ENCODE results near the gene NCBP2L. TPM values are rescaled to one million over a fixed set of nuclear protein-coding genes. Genes with fewer than 3 reads are reported as not detected.
"Not testable (repeated sequence)": the region's sequence is repeated elsewhere in the genome, so short reads cannot be mapped to it uniquely, and the experiment has no call there.

The NCBP2L gene
- total RNA-seq, 2 donors from 2014 or later, result not detected

- DNase-seq (ENCODE audit: low spot score in 2 of 2) (no peak), ATAC-seq (no peak)
Observed at GRCh38 chrX:107773906-107774435, 3.6 kb upstream of the NCBP2L start.

GRCh38 chrX:107775000-107775733 is 2.4 kb upstream of the NCBP2L start:
- DNase-seq (ENCODE audit: low spot score in 2 of 2), result no peak
- no peak overlapping the region for H3K27ac Mint-ChIP-seq
- no peaks in the 10 kb centered on the region for H3K9me3 Mint-ChIP-seq
- no peaks in the 10 kb centered on the region for H3K36me3 Mint-ChIP-seq
- no peak for ATAC-seq

More at GRCh38 chrX:107773906-107774435, 3.6 kb upstream of the NCBP2L start:
- Mint-ChIP-seq H3K36me3 (no peaks in the 10 kb centered on the region), H3K27ac (no peak overlapping the region), H3K9me3 (no peaks in the 10 kb centered on the region)

GRCh38 chrX:107775734-107776511 is 1.6 kb upstream of the NCBP2L start, which contains the start of gene TSC22D3:
Gene TSC22D3, minus strand, starts transcription at chrX:107775787. Its CDS starts 368 bp downstream, at chrX:107775419.
- Mint-ChIP-seq H3K27ac (peak within 1 kb of the TSS; percentile 87 to 88), H3K9me3 (no peaks in the 10 kb centered on the region)

GRCh38 chrX:107776649-107777535 is 641 bp upstream of the NCBP2L start:
- DNase-seq (ENCODE audit: low spot score in 2 of 2) (peak; percentile 59 to 60), ATAC-seq (peak; percentile 71 to 84)
- Mint-ChIP-seq H3K9me3 (no peaks in the 10 kb centered on the region), H3K36me3 (no peaks in the 10 kb centered on the region), H3K27ac (peak overlapping the region; percentile 87 to 88)

More at GRCh38 chrX:107775734-107776511, 1.6 kb upstream of the NCBP2L start, which contains the start of gene TSC22D3:
- H3K36me3 Mint-ChIP-seq, result no peaks in the 10 kb centered on the region
- DNase-seq (ENCODE audit: low spot score in 2 of 2), result peak; percentile 46 to 63
- peak; percentile 85 to 95 for ATAC-seq

GRCh38 chrX:107780525-107780924 is 3.0 kb downstream of the NCBP2L start:
- no peaks in the 10 kb centered on the region for H3K36me3 Mint-ChIP-seq
- no peak for ATAC-seq
- no peaks in the 10 kb centered on the region for H3K9me3 Mint-ChIP-seq

GRCh38 chrX:107787827-107788226 is 10.3 kb downstream of the NCBP2L start:
- Mint-ChIP-seq H3K27ac (no peak overlapping the region), H3K36me3 (no peaks in the 10 kb centered on the region), H3K9me3 (no peaks in the 10 kb centered on the region)
- DNase-seq (ENCODE audit: low spot score in 2 of 2), result no peak
- no peak for ATAC-seq

More at GRCh38 chrX:107780525-107780924, 3.0 kb downstream of the NCBP2L start:
- no peak overlapping the region for H3K27ac Mint-ChIP-seq
- no peak for DNase-seq (ENCODE audit: low spot score in 2 of 2)

- Mint-ChIP-seq H3K9me3 (peaks cover 0 to 4% of the 10 kb centered on the region in 2 donors), H3K27ac (no peak overlapping the region), H3K36me3 (no peaks in the 10 kb centered on the region)
- ATAC-seq, result no peak
- no peak for DNase-seq (ENCODE audit: low spot score in 2 of 2)
Observed at GRCh38 chrX:107804427-107804826, 26.9 kb downstream of the NCBP2L start.

GRCh38 chrX:107805179-107805578 is 27.6 kb downstream of the NCBP2L start:
- H3K27ac Mint-ChIP-seq, result no peak overlapping the region
- H3K36me3 Mint-ChIP-seq, result no peaks in the 10 kb centered on the region
- ATAC-seq (no peak), DNase-seq (ENCODE audit: low spot score in 2 of 2) (no peak)
- H3K9me3 Mint-ChIP-seq, result peaks cover 0 to 4% of the 10 kb centered on the region in 2 donors

GRCh38 chrX:107810053-107810452 is 32.5 kb downstream of the NCBP2L start:
- not testable (repeated sequence) for H3K9me3 Mint-ChIP-seq; ATAC-seq; DNase-seq (ENCODE audit: low spot score in 2 of 2); H3K36me3 Mint-ChIP-seq; H3K27ac Mint-ChIP-seq

- DNase-seq (ENCODE audit: low spot score in 2 of 2) (no peak), ATAC-seq (no peak)
- peaks cover 0 to 5% of the 10 kb centered on the region in 2 donors for H3K36me3 Mint-ChIP-seq
- H3K27ac Mint-ChIP-seq, result no peak overlapping the region
- H3K9me3 Mint-ChIP-seq, result no peaks in the 10 kb centered on the region
Observed at GRCh38 chrX:107818900-107819521, 41.5 kb downstream of the NCBP2L start.

- peaks cover 0 to 5% of the 10 kb centered on the region in 2 donors for H3K36me3 Mint-ChIP-seq
- DNase-seq (ENCODE audit: low spot score in 2 of 2), result no peak
- H3K9me3 Mint-ChIP-seq, result no peaks in the 10 kb centered on the region
- H3K27ac Mint-ChIP-seq, result no peak overlapping the region
- ATAC-seq, result no peak
Observed at GRCh38 chrX:107823042-107823441, 45.5 kb downstream of the NCBP2L start.

GRCh38 chrX:107823456-107823855 is 45.9 kb downstream of the NCBP2L start:
- no peaks in the 10 kb centered on the region for H3K9me3 Mint-ChIP-seq

GRCh38 chrX:107825698-107826237 is 48.2 kb downstream of the NCBP2L start, which contains the start of gene MID2:
Gene MID2, plus strand, starts transcription at chrX:107825866. Its CDS starts 561 bp downstream, at chrX:107826427.
- H3K9me3 Mint-ChIP-seq, result no peaks in the 10 kb centered on the region
- no peaks in the 10 kb centered on the region for H3K36me3 Mint-ChIP-seq
- DNase-seq (ENCODE audit: low spot score in 2 of 2) (peak; percentile 33 to 60), ATAC-seq (peak; percentile 63 to 80)
- peak within 1 kb of the TSS in 1 of 2 donors; percentile 83 for H3K27ac Mint-ChIP-seq

More at GRCh38 chrX:107823456-107823855, 45.9 kb downstream of the NCBP2L start:
- Mint-ChIP-seq H3K27ac (no peak overlapping the region), H3K36me3 (peaks cover 0 to 5% of the 10 kb centered on the region in 2 donors)
- ATAC-seq, result no peak
- DNase-seq (ENCODE audit: low spot score in 2 of 2), result no peak

GRCh38 chrX:107826238-107827029 is 48.9 kb downstream of the NCBP2L start:
- ATAC-seq, result peak; percentile 30 to 58
- Mint-ChIP-seq H3K36me3 (no peaks in the 10 kb centered on the region), H3K27ac (peak overlapping the region; percentile 81 to 83), H3K9me3 (no peaks in the 10 kb centered on the region)
- DNase-seq (ENCODE audit: low spot score in 2 of 2), result peak; percentile 21 to 53

Measured in activated naive CD4-positive, alpha-beta T cell treated with anti-CD3 and anti-CD28 coated beads, Interleukin-2, amount 50 U/mL, for 72 hours (primary cell).